HEK293T (cell line): ENCODE measurements around the gene LRP5.

Source experiments
- CTCF ChIA-PET: fragments of 350-600 bp; formaldehyde crosslinking; extraction: SDS; loops from one replicate; lab custom pipeline; 2021; ENCODE audit warnings: antibody characterized with exemption, inconsistent platforms; lab: Yijun Ruan, JAX
- POLR2A ChIA-PET: fragments of 350-600 bp; formaldehyde crosslinking; extraction: SDS; loops from one replicate; lab custom pipeline; 2020; ENCODE audit warnings: antibody characterized with exemption, inconsistent platforms; lab: Yijun Ruan, JAX
- DNase-seq: peaks from one replicate; pipeline ENCODE4 v3.0.0; 2012; ENCODE audit warnings: mixed read lengths; ENCODE audit errors: extremely low spot score
- ARNT ChIP-seq: fragments of 450-650 bp; IDR thresholded peaks from 2 replicates; pipeline ENCODE4 v1.6.1; 2017; ENCODE audit warnings: mild to moderate bottlenecking
- BHLHE40 ChIP-seq: fragments of 450-650 bp; IDR thresholded peaks from 2 replicates; pipeline ENCODE4 v1.6.1; 2016; ENCODE audit warnings: mild to moderate bottlenecking, moderate library complexity, borderline replicate concordance
- CTBP1 ChIP-seq: fragments of 450-650 bp; IDR thresholded peaks from 2 replicates; pipeline ENCODE4 v1.6.1; 2016; ENCODE audit warnings: borderline replicate concordance
- ELF4 ChIP-seq: fragments of 450-650 bp; IDR thresholded peaks from 2 replicates; pipeline ENCODE4 v1.6.1; 2017; ENCODE audit warnings: antibody characterized with exemption
- FOXA1 ChIP-seq: fragments of 450-650 bp; IDR thresholded peaks from 2 replicates; pipeline ENCODE4 v1.6.1; 2016; ENCODE audit warnings: mild to moderate bottlenecking
- FOXK2 ChIP-seq: fragments of 450-650 bp; IDR thresholded peaks from 2 replicates; pipeline ENCODE4 v1.6.1; 2016; ENCODE audit warnings: mild to moderate bottlenecking
- FOXM1 ChIP-seq: fragments of 450-650 bp; IDR thresholded peaks from 2 replicates; pipeline ENCODE4 v1.6.1; 2017; ENCODE audit warnings: mild to moderate bottlenecking, borderline replicate concordance
- HDGF ChIP-seq: fragments of 450-650 bp; IDR thresholded peaks from 2 replicates; pipeline ENCODE4 v1.6.1; 2017; ENCODE audit warnings: antibody characterized with exemption, borderline replicate concordance
- L3MBTL2 ChIP-seq: fragments of 450-650 bp; conservative IDR thresholded peaks from 2 replicates; pipeline ENCODE4 v1.6.1; 2016; ENCODE audit warnings: mild to moderate bottlenecking
- LEF1 ChIP-seq: fragments of 450-650 bp; IDR thresholded peaks from 2 replicates; pipeline ENCODE4 v1.6.1; 2017; ENCODE audit warnings: mild to moderate bottlenecking, borderline replicate concordance
- NFRKB ChIP-seq: fragments of 450-650 bp; IDR thresholded peaks from 2 replicates; pipeline ENCODE4 v1.6.1; 2016; ENCODE audit warnings: mild to moderate bottlenecking, moderate library complexity
- SP1 ChIP-seq: fragments of 450-650 bp; IDR thresholded peaks from 2 replicates; pipeline ENCODE4 v1.6.1; 2017
- SUZ12 ChIP-seq: fragments of 450-650 bp; IDR thresholded peaks from 2 replicates; pipeline ENCODE4 v1.6.1; 2016; ENCODE audit warnings: mild to moderate bottlenecking
- TARDBP ChIP-seq: fragments of 450-650 bp; IDR thresholded peaks from 2 replicates; pipeline ENCODE4 v1.6.1; 2016
- ZNF384 ChIP-seq: fragments of 450-650 bp; IDR thresholded peaks from 2 replicates; pipeline ENCODE4 v1.6.1; 2016
- TF ChIP-seq, protein P1 (sequence below): fragments of 450-650 bp; IDR thresholded peaks from 2 replicates; pipeline ENCODE4 v1.6.1; 2016

LRP5 gene

DNA sequence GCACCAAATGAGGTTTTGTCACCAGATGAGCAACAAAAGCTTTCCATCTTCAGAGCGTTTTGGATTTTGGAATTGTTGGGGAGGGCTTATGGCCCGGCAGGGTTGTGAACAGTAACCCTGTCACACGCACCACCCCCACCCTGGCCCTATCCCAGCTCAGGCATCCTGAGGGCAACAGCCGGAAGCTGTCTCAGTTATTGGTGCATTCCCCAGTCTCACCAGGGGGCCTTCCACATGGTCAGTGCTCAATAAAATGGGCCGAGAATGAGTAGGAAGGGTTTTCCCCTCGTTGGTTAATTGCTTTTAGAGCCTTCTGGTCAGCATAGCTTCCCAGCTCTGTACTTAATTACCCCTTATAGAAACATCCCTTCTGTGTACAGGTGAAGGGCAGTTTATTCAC lies 46.0 kb downstream of the LRP5 start:
- TF ChIP-seq NFRKB (no peak), FOXM1 (no peak), SP1 (no peak), ZNF384 (no peak), TARDBP (no peak), LEF1 (no peak), L3MBTL2 (no peak), ELF4 (no peak), FOXA1 (no peak), BHLHE40 (no peak), FOXK2 (no peak), CTBP1 (no peak), HDGF (no peak), SUZ12 (no peak), ARNT (no peak)
- TF ChIP-seq, protein P1, sequence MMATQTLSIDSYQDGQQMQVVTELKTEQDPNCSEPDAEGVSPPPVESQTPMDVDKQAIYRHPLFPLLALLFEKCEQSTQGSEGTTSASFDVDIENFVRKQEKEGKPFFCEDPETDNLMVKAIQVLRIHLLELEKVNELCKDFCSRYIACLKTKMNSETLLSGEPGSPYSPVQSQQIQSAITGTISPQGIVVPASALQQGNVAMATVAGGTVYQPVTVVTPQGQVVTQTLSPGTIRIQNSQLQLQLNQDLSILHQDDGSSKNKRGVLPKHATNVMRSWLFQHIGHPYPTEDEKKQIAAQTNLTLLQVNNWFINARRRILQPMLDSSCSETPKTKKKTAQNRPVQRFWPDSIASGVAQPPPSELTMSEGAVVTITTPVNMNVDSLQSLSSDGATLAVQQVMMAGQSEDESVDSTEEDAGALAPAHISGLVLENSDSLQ = no peak
- POLR2A ChIA-PET = no interaction called here
- CTCF ChIA-PET = no interaction called here
- DNase-seq = no peak

DNA sequence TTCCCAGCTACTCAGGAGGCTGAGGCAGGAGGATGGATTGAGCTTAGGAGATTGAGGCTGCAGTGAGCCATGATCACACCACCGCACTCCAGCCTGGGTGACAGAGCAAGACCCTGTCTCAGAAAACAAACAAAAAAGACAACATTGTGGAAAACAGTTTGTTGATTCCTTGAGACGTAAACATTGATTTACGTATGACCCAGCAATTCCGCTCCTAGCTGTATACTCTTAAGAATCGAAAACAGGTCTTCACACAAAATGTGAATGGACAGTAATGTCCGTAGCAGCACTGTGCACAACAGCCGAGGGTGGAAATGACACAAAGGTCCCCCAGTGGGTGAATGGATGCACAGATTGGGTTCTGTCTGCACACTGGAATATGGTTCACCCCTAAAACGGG lies 49.3 kb downstream of the LRP5 start:
- POLR2A ChIA-PET = no interaction called here
- CTCF ChIA-PET = no interaction called here

DNA sequence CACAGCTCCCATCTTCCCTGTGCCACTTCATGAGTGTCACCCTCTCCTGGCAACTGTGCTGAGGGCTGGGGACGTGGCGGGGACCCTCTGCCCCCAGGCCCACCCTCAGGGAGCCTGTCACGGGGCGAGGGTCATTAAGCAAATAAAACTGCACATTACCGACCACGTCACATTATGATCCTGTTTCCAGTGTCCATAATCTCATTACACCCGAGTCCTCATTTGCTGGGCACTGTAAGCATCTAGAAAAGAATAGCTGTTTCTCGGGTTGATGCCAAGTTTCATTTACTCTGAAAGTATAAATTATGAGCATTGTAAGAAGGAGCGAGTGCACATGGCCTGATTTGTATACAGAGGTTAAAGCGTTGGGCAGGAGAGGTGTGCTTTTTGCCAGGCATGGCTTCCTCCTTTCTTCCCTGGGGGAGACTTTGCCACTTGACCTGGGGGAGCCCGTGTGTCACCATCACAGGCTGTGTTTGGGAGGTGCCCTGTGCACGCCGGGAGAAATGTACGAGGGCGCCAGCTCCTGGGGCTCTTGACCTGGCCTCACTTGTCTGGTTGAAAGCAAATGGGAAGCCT lies 50.5 kb downstream of the LRP5 start:
- no peak for DNase-seq
- POLR2A ChIA-PET = no interaction called here
- CTCF ChIA-PET = no interaction called here
- TF ChIP-seq ZNF384 (no peak), FOXK2 (no peak), ELF4 (no peak), SP1 (no peak), BHLHE40 (no peak), HDGF (no peak), LEF1 (no peak), TARDBP (no peak), FOXA1 (no peak), ARNT (no peak), SUZ12 (no peak), L3MBTL2 (no peak)
- TF ChIP-seq, protein P1 = no peak

More for the DNA sequence above, 49.3 kb downstream of the LRP5 start:
- no peak for TF ChIP-seq ARNT
- TF ChIP-seq FOXK2 = no peak
- TF ChIP-seq SUZ12 = no peak
- TF ChIP-seq CTBP1 = no peak
- DNase-seq = no peak

DNA sequence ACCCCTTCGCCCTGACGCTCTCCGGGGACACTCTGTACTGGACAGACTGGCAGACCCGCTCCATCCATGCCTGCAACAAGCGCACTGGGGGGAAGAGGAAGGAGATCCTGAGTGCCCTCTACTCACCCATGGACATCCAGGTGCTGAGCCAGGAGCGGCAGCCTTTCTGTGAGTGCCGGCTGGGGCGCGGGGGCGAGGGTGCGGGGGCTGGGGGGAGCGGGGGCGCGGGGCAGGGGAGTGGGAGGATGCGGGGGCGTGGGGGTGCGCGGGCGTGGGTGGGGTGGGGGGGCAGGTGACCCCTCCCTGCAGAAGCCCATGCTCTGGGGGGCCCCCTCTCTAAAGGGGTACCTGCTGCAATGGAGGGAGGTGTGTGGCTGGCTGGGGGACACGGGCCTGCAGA lies 51.4 kb downstream of the LRP5 start:
- ChIA-PET CTCF (no interaction called here), POLR2A (no interaction called here)
- no peak for DNase-seq
- TF ChIP-seq, protein P1 = no peak
- TF ChIP-seq SUZ12 = no peak
- TF ChIP-seq SP1 = no peak
- TF ChIP-seq NFRKB = no peak
- no peak for TF ChIP-seq ARNT
- TF ChIP-seq TARDBP = no peak

DNA sequence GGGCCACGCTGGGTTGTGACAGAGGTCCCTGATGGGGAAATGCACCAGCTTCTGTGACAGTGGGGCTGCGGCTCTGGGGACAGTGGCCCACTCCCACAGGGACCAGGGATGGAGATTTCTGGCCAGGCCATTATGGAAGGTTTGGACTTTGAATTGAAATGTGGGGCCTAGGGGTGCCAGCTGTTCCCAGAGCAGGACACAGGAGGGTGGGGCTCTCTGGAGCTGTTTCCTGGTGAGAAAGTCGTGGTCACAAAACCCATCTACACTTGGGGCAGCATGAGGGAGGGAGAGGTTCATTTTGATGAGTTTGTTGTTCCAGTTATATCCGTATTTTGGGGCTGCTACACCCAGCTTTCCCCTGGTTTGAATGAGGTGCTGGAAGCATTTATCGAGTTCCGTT lies 52.2 kb downstream of the LRP5 start:
- ChIA-PET CTCF (no interaction called here), POLR2A (no interaction called here)
- DNase-seq = no peak
- TF ChIP-seq ZNF384 (no peak), SP1 (no peak), FOXM1 (no peak), NFRKB (no peak), L3MBTL2 (no peak), HDGF (no peak), FOXA1 (no peak), SUZ12 (no peak), LEF1 (no peak), CTBP1 (no peak), ELF4 (no peak), FOXK2 (no peak), TARDBP (no peak)
- TF ChIP-seq, protein P1 = no peak

DNA sequence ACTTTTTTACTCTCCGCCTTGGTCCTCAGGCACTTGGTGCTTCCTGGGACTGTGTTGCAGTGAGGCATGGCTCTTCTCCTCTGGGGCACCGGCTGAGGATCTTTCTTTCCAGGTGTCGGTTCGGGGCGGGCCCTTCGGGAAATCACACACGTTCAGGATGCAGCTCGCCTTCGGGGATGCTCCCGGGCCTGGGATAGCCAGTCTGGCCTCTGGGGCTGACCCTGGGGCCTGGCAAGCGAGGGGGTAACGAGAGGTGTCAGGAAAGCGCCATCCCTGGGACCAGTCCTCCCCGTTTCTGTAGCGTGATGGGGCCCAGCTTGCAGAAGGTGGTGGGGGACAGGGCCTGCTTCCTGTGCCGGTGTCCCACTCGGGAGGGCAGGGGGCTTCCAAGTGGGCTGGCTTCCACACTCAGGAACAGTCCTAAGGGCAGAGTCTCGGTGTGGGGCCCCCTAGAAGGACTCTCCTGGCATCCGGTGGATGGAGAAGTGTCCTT lies 53.6 kb downstream of the LRP5 start:
- ChIA-PET CTCF (no interaction called here), POLR2A (no interaction called here)
- DNase-seq = no peak
- TF ChIP-seq FOXM1 (no peak), ELF4 (no peak), BHLHE40 (no peak), L3MBTL2 (no peak), FOXA1 (no peak), HDGF (no peak), FOXK2 (no peak), ZNF384 (no peak), NFRKB (no peak), ARNT (no peak)
- TF ChIP-seq, protein P1 = no peak
